ENCODE results near the gene RUFY4. TPM values are rescaled to one million over a fixed set of nuclear protein-coding genes. Genes with fewer than 3 reads are reported as not detected.

The RUFY4 gene
- total and polyA plus RNA-seq, 10 donors: 0.32 to 4.5 (median 2.6) TPM

DNA sequence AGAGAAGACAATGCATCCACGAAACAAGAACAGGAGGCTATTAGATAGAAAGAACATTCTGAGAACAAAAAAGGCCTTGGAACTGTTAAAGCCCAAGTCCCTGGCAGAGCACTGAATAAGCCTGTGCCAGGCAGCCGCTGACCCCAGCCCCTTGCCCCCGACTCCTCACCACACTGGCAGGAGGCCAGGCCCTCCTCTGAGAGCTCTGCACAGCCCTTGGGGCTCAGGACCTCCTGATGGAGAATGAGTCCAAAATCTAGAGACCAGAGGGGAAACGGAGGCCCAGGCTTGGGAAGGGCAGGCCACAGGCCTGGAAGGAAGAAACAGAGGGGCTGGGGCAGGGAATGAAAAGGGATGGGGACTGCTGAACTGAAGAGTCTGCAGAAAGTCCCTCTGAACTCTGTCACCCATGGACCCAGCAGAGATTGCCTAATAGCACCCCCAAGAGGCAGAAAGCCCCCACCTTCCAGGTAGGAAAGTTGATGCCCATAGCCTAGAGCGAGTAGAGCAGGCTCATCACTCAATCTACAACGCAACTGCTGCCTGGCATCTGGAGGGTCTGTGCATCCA is 48.0 kb upstream of the RUFY4 start:
- no peak overlapping the region for H3K4me3 ChIP-seq
- H3K27ac ChIP-seq: no peak overlapping the region
- DNase-seq: peak; percentile 46
- intact Hi-C loops (cut with DNase I; ENCODE audit: low total_unique reads): no loop called here
- peaks cover 0 to 17% (median 3%) of the 10 kb centered on the region in 6 donors for H3K4me1 ChIP-seq
- H3K27me3 ChIP-seq (replicated peaks in 1 of 7): no peaks in the 10 kb centered on the region
- WGBS, 5 donors: 82 to 93% (median 87%) methylated on average over 6 of the region's 6 CpGs
- no peaks in the 10 kb centered on the region for H3K9me3 ChIP-seq
- TF ChIP-seq POLR2A (IDR thresholded peaks at IDR 0.05): no peak
- TF ChIP-seq POLR2AphosphoS5 (IDR thresholded peaks at IDR 0.05): no peak
- TF ChIP-seq, protein P1, sequence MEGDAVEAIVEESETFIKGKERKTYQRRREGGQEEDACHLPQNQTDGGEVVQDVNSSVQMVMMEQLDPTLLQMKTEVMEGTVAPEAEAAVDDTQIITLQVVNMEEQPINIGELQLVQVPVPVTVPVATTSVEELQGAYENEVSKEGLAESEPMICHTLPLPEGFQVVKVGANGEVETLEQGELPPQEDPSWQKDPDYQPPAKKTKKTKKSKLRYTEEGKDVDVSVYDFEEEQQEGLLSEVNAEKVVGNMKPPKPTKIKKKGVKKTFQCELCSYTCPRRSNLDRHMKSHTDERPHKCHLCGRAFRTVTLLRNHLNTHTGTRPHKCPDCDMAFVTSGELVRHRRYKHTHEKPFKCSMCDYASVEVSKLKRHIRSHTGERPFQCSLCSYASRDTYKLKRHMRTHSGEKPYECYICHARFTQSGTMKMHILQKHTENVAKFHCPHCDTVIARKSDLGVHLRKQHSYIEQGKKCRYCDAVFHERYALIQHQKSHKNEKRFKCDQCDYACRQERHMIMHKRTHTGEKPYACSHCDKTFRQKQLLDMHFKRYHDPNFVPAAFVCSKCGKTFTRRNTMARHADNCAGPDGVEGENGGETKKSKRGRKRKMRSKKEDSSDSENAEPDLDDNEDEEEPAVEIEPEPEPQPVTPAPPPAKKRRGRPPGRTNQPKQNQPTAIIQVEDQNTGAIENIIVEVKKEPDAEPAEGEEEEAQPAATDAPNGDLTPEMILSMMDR (IDR thresholded peaks at IDR 0.05 in 8 of 11, conservative IDR thresholded peaks at IDR 0.05 in 3 of 11): no peak
- no peaks in the 10 kb centered on the region for H3K36me3 ChIP-seq

DNA sequence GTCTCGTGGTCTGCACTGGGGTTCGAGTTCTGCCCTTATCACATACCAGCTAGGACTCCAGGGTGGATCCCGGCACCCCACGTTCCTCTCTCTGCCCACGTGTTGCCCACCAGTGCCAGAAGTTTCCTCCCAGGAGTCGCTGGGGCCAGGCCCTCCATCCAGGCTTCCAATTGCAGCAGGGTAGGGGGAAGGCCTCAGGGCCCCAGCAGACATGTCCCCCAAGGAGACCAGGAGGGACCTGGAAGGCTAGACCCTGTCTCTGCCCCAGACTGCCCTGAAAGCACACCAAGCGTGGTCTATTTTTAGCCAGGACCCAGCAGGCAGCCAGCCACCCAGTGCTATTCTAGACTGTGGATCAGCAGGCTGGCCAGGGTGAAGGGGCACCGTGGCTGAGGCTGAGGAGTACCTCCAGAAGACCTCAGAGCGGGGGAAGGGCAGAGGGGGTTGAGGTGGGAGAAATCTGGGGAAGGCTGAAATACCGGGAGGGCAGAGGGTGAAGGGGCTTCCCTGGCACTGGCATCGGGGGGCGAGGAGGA is 47.4 kb upstream of the RUFY4 start:
- DNase-seq: peak; percentile 51

DNA sequence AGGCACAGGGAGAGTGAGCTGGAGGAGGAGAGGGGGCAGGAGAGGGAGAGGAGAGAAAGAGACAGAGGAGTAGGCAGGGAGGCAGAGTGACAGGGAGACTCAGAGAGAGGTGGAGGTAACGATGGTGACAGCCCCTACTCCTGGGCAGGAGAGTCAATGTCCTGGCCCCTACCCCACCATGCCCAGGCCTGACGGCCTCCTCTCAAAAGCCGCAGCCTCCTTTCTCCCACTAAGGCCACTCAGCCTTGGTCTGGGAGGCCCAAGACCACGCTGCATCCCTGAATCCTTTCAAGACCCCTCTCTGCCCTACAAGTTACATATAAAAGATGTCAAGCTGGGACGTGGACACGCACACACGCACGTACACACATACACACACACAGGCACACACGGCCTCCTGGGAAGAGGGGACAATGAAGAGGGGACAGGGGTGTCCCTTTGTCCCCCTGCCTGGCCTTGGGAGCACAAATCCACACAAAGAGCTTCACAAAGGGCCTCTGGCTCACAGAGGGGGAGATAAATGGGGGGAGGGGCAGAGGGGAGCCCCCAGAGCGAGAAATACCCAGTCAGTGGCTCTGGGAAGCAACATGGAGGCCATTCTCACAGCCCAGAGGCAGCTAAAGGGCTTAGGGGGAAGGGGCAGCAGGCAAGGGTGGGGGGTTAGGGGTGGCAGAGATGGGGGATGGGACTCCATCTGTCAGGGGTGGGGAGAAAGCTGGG is 46.8 kb upstream of the RUFY4 start:
- H3K27ac ChIP-seq: no peak overlapping the region
- no peaks in the 10 kb centered on the region for H3K27me3 ChIP-seq (replicated peaks in 1 of 7)
- H3K36me3 ChIP-seq: no peaks in the 10 kb centered on the region
- no peaks in the 10 kb centered on the region for H3K9me3 ChIP-seq
- peaks cover 0 to 17% (median 3%) of the 10 kb centered on the region in 6 donors for H3K4me1 ChIP-seq
- H3K4me3 ChIP-seq: no peak overlapping the region
- intact Hi-C loops (cut with DNase I; ENCODE audit: low total_unique reads): no loop called here
- TF ChIP-seq POLR2AphosphoS5 (IDR thresholded peaks at IDR 0.05) (no peak), POLR2A (IDR thresholded peaks at IDR 0.05) (no peak)
- TF ChIP-seq, protein P1 (IDR thresholded peaks at IDR 0.05 in 8 of 11, conservative IDR thresholded peaks at IDR 0.05 in 3 of 11): no peak
- 88 to 92% (median 89%) methylated on average over 10 of the region's 10 CpGs for WGBS, 5 donors
- peak; percentile 41 for DNase-seq

More for the DNA sequence above, 47.4 kb upstream of the RUFY4 start:
- no peaks in the 10 kb centered on the region for H3K36me3 ChIP-seq
- 64 to 88% (median 74%) methylated on average over 12 of the region's 12 CpGs for WGBS, 5 donors
- no peaks in the 10 kb centered on the region for H3K27me3 ChIP-seq (replicated peaks in 1 of 7)
- H3K4me1 ChIP-seq: peaks cover 0 to 17% (median 3%) of the 10 kb centered on the region in 6 donors
- no peak for TF ChIP-seq POLR2A (IDR thresholded peaks at IDR 0.05)
- TF ChIP-seq, protein P1 (IDR thresholded peaks at IDR 0.05 in 8 of 11, conservative IDR thresholded peaks at IDR 0.05 in 3 of 11): no peak
- TF ChIP-seq POLR2AphosphoS5 (IDR thresholded peaks at IDR 0.05): no peak
- intact Hi-C loops (cut with DNase I; ENCODE audit: low total_unique reads): no loop called here
- no peak overlapping the region for H3K4me3 ChIP-seq
- no peaks in the 10 kb centered on the region for H3K9me3 ChIP-seq
- H3K27ac ChIP-seq: no peak overlapping the region

Data from spleen (tissue), 11 donors.